Stimulated activated CD4-positive, alpha-beta T cell treated with anti-CD3 and anti-CD28 coated beads, Interleukin-2, amount 100 ng/mL, for 48 hours (primary cell): Measurements from ENCODE around the gene NETO2.
A peak's percentile ranks its signal among the peaks of the same experiment; 100 is the strongest.

Source experiments
- DNase-seq, 2 donors: peaks; one replicate each; pipeline ENCODE4 v3.0.0-alpha.2; 2020

The NETO2 gene

GRCh38 chr16:47043970-47044684 is 99.6 kb downstream of the NETO2 start:
- no peak for DNase-seq

- DNase-seq: no peak
These were observed 100.5 kb downstream of the NETO2 start for GRCh38 chr16:47043200-47043599.

GRCh38 chr16:47037746-47038458 is 105.8 kb downstream of the NETO2 start:
- DNase-seq: peak; percentile 94 to 95

- DNase-seq: peak; percentile 14 to 17
These were observed 106.4 kb downstream of the NETO2 start for GRCh38 chr16:47037396-47037745.

GRCh38 chr16:47036201-47036600 is 107.5 kb downstream of the NETO2 start:
- no peak for DNase-seq

GRCh38 chr16:47035436-47035835 is 108.3 kb downstream of the NETO2 start:
- no peak for DNase-seq

- DNase-seq: no peak
These were observed 109.3 kb downstream of the NETO2 start for GRCh38 chr16:47034455-47034854.

GRCh38 chr16:47033176-47033575 is 110.6 kb downstream of the NETO2 start:
- no peak for DNase-seq

- no peak for DNase-seq
These were observed 114.0 kb downstream of the NETO2 start for GRCh38 chr16:47029724-47030123.

GRCh38 chr16:47028767-47029377 is 114.9 kb downstream of the NETO2 start:
- DNase-seq: no peak
